GM15510 (cell line): Measurements from ENCODE around the gene NOX5.

Experiments
- POLR2A ChIP-seq: IDR thresholded peaks from 3 replicates; pipeline ENCODE4 v1.6.1; 2011; ENCODE audit warnings: borderline replicate concordance; ENCODE audit not compliant: insufficient read length; ENCODE audit errors: extremely low read depth

NOX5 gene

GRCh38 chr15:69014454-69014853, at the start of gene NOX5:
Gene NOX5 (plus strand): TSS chr15:69014695. CDS start chr15:69014736, 41 bp downstream.
- TF ChIP-seq POLR2A: no peak

DNA sequence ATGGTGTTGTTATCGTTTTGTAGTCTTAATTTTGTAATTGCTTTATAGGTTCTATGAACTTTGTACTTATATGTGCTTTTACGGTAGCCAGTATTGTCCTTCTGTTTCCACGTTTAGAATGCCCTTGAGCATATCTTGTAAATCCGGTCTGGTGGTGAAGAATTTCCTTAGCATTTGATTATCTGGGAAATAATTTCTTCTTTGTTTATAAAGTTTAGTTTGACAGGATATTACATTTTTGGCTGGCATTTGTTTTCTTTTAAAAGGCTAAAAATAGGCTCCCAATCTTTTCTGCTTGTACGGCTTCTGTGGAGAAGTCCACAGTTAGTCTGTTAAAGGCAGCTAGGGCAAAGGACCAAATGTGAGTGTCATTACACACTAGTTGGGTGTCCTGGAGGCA, 47.5 kb upstream of the NOX5 start:
- no peak for TF ChIP-seq POLR2A

- TF ChIP-seq POLR2A: no peak
Observed at GRCh38 chr15:68967948-68968347, 46.5 kb upstream of the NOX5 start.

GRCh38 chr15:68969298-68969697, 45.2 kb upstream of the NOX5 start:
- TF ChIP-seq POLR2A: no peak

DNA sequence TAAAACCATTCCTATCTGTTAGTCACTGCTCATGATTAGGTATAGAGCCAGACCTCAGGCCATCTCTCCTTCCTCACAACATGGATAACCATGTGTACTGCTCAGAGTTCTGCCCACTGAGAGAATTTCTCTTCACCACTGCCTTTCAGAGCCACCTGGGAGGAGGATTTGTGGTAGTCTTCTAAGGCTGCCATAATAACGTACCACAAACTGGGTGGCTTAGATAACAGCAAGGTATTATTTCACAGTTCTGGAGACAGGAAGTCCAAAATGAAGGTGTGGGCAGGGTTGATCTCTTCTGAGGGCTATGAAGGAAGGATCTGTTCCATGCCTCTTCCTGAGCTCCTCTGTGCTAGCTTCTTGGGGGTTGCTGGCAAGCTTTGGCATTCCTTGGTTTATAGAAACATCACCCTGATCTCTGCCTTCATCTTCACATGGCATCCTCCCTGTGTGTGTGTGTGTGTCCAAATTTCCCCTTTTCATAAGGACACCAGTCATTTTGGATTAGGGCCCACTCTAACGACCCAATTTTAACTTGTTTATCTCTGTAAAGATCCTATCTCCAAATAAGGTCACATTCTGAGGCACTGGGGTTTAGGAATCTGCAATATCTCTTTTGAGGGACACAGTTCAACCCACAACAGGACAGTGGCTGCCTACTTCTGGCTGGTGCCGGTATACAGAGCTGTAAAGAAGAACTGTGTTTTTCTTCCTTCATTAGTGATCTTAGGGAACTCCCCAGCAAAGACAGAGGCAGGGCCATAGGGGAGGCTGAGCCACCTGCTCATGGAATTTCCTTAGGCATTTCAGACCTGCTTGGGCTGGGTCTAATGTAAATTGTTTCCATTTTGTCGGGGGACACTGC, 42.1 kb upstream of the NOX5 start:
- TF ChIP-seq POLR2A: no peak

DNA sequence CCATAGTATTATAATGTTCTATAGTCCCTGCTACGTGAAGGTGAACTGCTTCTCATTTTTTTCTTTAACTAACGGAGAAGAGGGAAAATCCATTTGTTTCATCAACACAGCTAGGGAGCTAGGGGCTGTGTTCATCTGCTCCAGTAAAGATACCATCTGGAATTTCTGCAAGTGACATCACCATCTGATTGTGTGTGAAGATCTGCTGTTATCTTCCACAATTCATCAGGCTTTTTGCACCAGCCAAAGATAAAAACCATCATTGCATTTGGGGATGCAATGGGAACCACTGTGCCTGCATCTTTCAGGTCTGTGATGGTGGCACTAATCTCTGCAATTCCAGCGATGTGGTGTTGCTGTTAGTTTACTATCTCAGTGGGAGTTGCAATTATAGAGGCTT, 35.5 kb upstream of the NOX5 start:
- TF ChIP-seq POLR2A: no peak

DNA sequence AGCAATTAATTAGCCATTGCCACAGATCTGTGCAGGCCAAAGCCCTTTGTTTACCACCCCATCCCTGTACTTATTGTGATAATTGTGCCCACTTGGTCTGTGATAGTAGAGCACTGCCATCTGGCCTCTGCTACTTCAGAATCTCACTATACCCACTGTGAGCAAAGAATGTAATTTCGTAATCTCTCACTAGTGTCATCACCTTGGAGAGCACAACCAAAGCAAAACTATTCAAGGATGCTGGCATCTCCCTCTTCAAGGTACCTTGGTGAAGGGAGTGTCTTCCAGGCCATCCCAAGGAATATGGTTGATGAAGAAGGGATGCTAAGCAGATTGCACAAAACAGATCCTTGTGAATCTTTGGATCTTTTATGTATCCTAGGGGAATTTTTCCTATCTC, 34.7 kb upstream of the NOX5 start:
- no peak for TF ChIP-seq POLR2A

DNA sequence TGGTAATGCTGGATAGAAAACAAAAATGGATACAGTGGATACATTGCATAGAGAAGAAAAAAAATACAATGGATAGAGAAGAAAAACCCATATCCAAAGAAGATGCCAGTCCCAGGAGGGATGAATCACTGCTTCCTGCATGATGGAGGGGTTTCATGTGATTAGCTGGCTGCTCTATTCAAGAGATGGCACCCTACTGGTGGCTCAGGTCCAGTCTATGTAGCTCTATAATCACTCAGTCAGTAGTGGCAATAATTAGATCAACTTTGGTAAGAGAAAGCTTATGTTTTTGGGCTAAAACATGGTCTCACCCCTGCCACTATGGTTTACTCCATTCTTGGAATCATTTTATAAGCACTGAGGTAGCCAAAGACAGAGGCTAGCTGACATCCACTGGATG, 33.7 kb upstream of the NOX5 start:
- no peak for TF ChIP-seq POLR2A

GRCh38 chr15:68981941-68982340, 32.6 kb upstream of the NOX5 start:
- no peak for TF ChIP-seq POLR2A

DNA sequence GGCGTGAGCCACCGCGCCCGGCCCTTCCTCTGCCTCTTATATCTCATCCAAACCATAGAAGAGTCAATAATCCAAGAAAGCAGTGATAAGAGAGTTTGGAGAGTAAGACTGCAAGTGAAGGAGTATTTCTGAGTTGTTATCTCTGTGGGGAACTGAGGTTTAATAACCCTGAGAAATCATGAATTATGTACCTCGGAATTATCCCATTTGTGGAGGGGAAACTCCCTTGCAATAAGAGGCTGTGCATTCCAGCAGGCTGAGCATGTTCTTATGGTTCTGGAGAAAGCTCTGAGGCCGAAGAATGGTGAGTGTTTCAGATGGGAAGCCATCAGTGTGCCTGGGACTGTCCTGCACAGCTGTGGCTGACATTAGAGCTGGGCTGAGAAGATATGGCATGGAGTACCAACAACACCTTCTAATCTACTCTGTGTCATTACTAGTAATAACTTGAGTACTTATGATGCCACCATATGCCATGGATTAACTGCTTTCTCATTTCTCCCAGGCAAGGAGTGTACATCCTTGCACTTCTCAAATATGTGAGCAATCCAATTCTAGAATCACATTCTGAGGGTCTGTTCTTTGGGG, 31.4 kb upstream of the NOX5 start:
- no peak for TF ChIP-seq POLR2A

GRCh38 chr15:68983961-68984481, 30.5 kb upstream of the NOX5 start:
- TF ChIP-seq POLR2A: no peak

GRCh38 chr15:68984586-68984985, 29.9 kb upstream of the NOX5 start:
- TF ChIP-seq POLR2A: no peak

DNA sequence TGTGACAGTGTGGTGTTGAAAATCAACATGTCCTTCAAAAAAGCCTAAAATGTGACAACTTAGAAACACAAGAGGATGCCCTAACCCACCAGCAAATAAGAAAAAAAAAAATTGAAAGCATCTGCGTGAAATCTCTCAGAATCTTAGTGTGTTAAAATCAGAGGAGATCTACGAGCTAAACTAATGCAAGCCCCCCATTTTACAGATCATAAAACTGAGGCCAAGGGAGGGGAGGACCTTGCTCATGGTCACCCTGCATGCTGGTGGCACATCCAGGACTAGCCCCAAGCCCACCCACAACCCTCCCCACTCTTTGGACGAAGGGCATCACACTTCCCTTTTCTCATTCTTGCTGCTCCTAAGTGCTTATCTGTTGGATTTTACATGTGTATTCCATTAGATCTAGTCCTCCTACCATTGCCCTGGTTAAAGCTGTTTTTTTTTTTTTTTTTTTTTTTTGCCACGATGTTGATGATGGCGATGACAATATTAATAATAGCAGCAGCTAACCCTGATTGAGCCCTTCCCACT, 29.1 kb upstream of the NOX5 start:
- no peak for TF ChIP-seq POLR2A

DNA sequence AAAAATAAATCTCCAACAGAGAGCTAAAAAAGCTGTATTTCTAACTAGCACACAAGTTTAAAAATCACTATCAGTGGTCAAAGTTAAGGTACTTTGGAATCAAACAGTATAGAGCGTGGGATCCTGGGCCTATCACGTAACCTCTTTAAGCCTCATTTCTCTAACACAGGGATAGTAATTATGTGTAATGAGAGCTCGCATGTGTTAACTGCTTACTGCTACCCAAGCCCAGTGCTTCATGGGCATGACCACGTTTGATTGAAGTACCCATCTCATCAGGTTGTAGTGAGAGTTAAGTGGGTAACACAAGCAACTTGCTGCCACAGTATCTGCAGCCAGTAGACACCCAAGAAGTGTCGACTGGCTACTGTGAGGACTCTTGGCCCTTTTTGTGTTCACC, 28.2 kb upstream of the NOX5 start:
- no peak for TF ChIP-seq POLR2A

DNA sequence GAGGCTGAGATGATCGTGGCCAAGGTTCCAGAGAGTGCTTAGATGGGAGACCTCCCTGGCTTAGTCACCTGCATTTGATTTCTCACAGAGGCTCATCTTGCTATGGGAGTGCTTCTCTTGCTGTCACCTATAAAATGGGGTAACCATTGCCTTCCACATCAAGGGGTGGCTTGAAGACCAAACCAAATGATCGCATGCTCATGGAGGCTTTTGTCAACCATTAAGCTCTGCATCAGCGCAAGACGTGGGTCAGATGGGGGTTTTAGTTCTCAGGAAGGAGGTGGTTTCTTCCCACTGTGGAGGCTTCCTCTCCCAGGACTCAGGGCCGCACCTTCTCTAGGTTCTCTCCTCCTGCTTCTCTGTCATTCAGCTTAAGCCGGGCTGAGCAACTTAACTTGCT, 27.4 kb upstream of the NOX5 start:
- TF ChIP-seq POLR2A: no peak

DNA sequence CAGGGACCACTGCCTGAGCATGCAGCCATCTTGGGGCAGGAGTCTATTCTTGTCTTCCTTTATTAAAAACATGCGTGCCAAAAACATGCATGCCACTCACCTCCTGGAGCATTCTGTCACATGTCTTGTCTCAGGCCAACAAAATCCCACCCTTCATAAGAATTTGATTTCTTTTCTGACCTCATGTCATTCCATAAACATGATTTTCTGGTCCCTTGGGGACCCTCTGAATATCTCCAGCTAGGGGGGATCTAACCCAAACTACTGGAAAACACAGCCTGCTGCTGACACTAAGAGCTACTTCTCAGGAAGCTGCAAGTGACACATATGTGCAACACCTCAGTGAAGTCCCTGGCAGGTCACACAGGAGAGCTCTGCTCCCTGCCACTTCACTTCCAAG, 26.8 kb upstream of the NOX5 start:
- TF ChIP-seq POLR2A: no peak
